ENCODE results near the gene ZRANB3. TPM values are rescaled to one million over a fixed set of nuclear protein-coding genes. Genes with fewer than 3 reads are reported as not detected.
"Not testable (repeated sequence)": the region's sequence is repeated elsewhere in the genome, so short reads cannot be mapped to it uniquely, and the experiment has no call there.

The ZRANB3 gene
- total and polyA plus RNA-seq, 2 experiments from 2014 or later = 3.6 to 10.4 TPM

GRCh38 chr2:135378591-135378990, 152.4 kb downstream of the ZRANB3 start:
- no peaks in the 10 kb centered on the region for H4K20me1 ChIP-seq (ENCODE audit: insufficient read depth, poor library complexity, severe bottlenecking)
- H3K4me2 ChIP-seq = no peak overlapping the region
- no peaks in the 10 kb centered on the region for H3K4me1 ChIP-seq (ENCODE audit: insufficient read depth)
- no peak overlapping the region for H3K4me3 ChIP-seq
- H2AFZ ChIP-seq = no peak overlapping the region
- H3K79me2 ChIP-seq = no peaks in the 10 kb centered on the region
- H3K9me3 ChIP-seq (ENCODE audit: low read depth) = no peaks in the 10 kb centered on the region
- H3K9me2 ChIP-seq (replicated peaks; ENCODE audit: insufficient read depth) = no peaks in the 10 kb centered on the region
- no peaks in the 10 kb centered on the region for H3K36me3 ChIP-seq (replicated peaks; ENCODE audit: insufficient read depth, low read depth)
- no peaks in the 10 kb centered on the region for H3K27me3 ChIP-seq
- DNase-seq (ENCODE audit: low spot score) = no peak
- TF ChIP-seq EZH2phosphoT487 (IDR thresholded peaks at IDR 0.05; ENCODE audit: low read depth, severe bottlenecking, unreplicated experiment) (no peak), CTCF (IDR thresholded peaks at IDR 0.05; ENCODE audit: poor library complexity) (no peak), EZH2 (IDR thresholded peaks at IDR 0.05; ENCODE audit: borderline replicate concordance) (no peak)
- no peak overlapping the region for H3K27ac ChIP-seq

- no peaks in the 10 kb centered on the region for H3K79me2 ChIP-seq
- no peak overlapping the region for H3K4me2 ChIP-seq
- H3K27me3 ChIP-seq = no peaks in the 10 kb centered on the region
- no peak for DNase-seq (ENCODE audit: low spot score)
- no peaks in the 10 kb centered on the region for H3K9me2 ChIP-seq (replicated peaks; ENCODE audit: insufficient read depth)
- 97% methylated on average over 3 of the region's 4 CpGs for WGBS (ENCODE audit: low lambda C conversion rate, missing lambda C conversion rate)
- no peaks in the 10 kb centered on the region for H3K4me1 ChIP-seq (ENCODE audit: insufficient read depth)
- H2AFZ ChIP-seq = no peak overlapping the region
- H3K36me3 ChIP-seq (replicated peaks; ENCODE audit: insufficient read depth, low read depth) = no peaks in the 10 kb centered on the region
- no peak overlapping the region for H3K4me3 ChIP-seq
- H3K27ac ChIP-seq = no peak overlapping the region
- H4K20me1 ChIP-seq (ENCODE audit: insufficient read depth, poor library complexity, severe bottlenecking) = no peaks in the 10 kb centered on the region
- TF ChIP-seq EZH2phosphoT487 (IDR thresholded peaks at IDR 0.05; ENCODE audit: low read depth, severe bottlenecking, unreplicated experiment) (no peak), CTCF (IDR thresholded peaks at IDR 0.05; ENCODE audit: poor library complexity) (no peak), EZH2 (IDR thresholded peaks at IDR 0.05; ENCODE audit: borderline replicate concordance) (no peak)
- H3K9me3 ChIP-seq (ENCODE audit: low read depth) = no peaks in the 10 kb centered on the region
These were observed 157.3 kb downstream of the ZRANB3 start for GRCh38 chr2:135373702-135374101.

GRCh38 chr2:135349941-135350340, 181.1 kb downstream of the ZRANB3 start:
- H3K9me2 ChIP-seq (replicated peaks; ENCODE audit: insufficient read depth) = no peaks in the 10 kb centered on the region
- H3K4me2 ChIP-seq = no peak overlapping the region
- no peaks in the 10 kb centered on the region for H3K27me3 ChIP-seq
- H2AFZ ChIP-seq = no peak overlapping the region
- H3K79me2 ChIP-seq = no peaks in the 10 kb centered on the region
- DNase-seq (ENCODE audit: low spot score) = no peak
- no peaks in the 10 kb centered on the region for H3K4me1 ChIP-seq (ENCODE audit: insufficient read depth)
- H3K27ac ChIP-seq = no peak overlapping the region
- no peaks in the 10 kb centered on the region for H3K36me3 ChIP-seq (replicated peaks; ENCODE audit: insufficient read depth, low read depth)
- no peak overlapping the region for H3K4me3 ChIP-seq
- H3K9me3 ChIP-seq (ENCODE audit: low read depth) = no peaks in the 10 kb centered on the region
- TF ChIP-seq CTCF (IDR thresholded peaks at IDR 0.05; ENCODE audit: poor library complexity) (no peak), EZH2phosphoT487 (IDR thresholded peaks at IDR 0.05; ENCODE audit: low read depth, severe bottlenecking, unreplicated experiment) (no peak), EZH2 (IDR thresholded peaks at IDR 0.05; ENCODE audit: borderline replicate concordance) (no peak)
- no peaks in the 10 kb centered on the region for H4K20me1 ChIP-seq (ENCODE audit: insufficient read depth, poor library complexity, severe bottlenecking)
- 83% methylated on average over 6 of the region's 6 CpGs for WGBS (ENCODE audit: low lambda C conversion rate, missing lambda C conversion rate)

- WGBS (ENCODE audit: low lambda C conversion rate, missing lambda C conversion rate) = 97% methylated on average over 5 of the region's 5 CpGs
These were observed 182.8 kb downstream of the ZRANB3 start for GRCh38 chr2:135348096-135348704.

More at GRCh38 chr2:135348096-135348704, 182.8 kb downstream of the ZRANB3 start:
- not testable (repeated sequence) for H3K36me3 ChIP-seq (replicated peaks; ENCODE audit: insufficient read depth, low read depth); DNase-seq (ENCODE audit: low spot score); H3K79me2 ChIP-seq; H3K27me3 ChIP-seq; H3K4me2 ChIP-seq; H2AFZ ChIP-seq; H3K27ac ChIP-seq; H4K20me1 ChIP-seq (ENCODE audit: insufficient read depth, poor library complexity, severe bottlenecking); H3K9me3 ChIP-seq (ENCODE audit: low read depth); H3K4me1 ChIP-seq (ENCODE audit: insufficient read depth); H3K9me2 ChIP-seq (replicated peaks; ENCODE audit: insufficient read depth); H3K4me3 ChIP-seq

All from hepatocyte (in vitro differentiated cells).